ENCODE measurements around the gene SCMH1.

- TF ChIP-seq POLR2A (IDR thresholded peaks at IDR 0.05; ENCODE audit: low read depth, low read length): no peak
- TF ChIP-seq POLR2AphosphoS5 (IDR thresholded peaks at IDR 0.05; ENCODE audit: low read depth, low read length): no peak
- TF ChIP-seq TAF1 (IDR thresholded peaks at IDR 0.05; ENCODE audit: borderline replicate concordance, low read depth, low read length): no peak
These were observed 24.0 kb downstream of the SCMH1 start for GRCh38 chr1:41218152-41218551.
